ENCODE results near the gene SLC11A1. TPM values are rescaled to one million over a fixed set of nuclear protein-coding genes. Genes with fewer than 3 reads are reported as not detected.

The SLC11A1 gene
- total RNA-seq, 4 donors from 2014 or later = 0.26 to 14.0 (median 4.2) TPM

DNA sequence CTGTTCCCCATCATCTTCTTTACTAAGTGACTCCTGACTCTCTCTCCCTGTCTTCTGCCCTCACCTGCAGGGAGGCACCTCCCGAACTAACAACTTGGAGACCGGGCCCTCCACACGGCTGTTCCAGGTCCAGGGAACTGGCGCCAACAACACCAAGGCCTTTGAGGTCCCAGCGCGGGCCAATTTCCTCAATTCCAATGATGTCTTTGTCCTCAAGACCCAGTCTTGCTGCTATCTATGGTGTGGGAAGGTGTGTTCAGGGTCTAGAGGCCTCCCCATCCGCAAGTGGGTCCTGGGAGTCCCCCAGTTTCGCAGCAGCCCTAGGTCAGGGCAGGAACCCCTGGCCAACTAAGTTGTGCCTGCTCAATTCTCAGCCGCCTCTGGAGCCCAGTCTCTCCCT is 52.4 kb downstream of the SLC11A1 start:
- intact Hi-C loops (cut with DNase I; ENCODE audit: low total_unique reads) = no loop called here
- H3K27me3 ChIP-seq = no peaks in the 10 kb centered on the region
- H3K4me3 ChIP-seq = no peak overlapping the region
- TF ChIP-seq, protein P1, sequence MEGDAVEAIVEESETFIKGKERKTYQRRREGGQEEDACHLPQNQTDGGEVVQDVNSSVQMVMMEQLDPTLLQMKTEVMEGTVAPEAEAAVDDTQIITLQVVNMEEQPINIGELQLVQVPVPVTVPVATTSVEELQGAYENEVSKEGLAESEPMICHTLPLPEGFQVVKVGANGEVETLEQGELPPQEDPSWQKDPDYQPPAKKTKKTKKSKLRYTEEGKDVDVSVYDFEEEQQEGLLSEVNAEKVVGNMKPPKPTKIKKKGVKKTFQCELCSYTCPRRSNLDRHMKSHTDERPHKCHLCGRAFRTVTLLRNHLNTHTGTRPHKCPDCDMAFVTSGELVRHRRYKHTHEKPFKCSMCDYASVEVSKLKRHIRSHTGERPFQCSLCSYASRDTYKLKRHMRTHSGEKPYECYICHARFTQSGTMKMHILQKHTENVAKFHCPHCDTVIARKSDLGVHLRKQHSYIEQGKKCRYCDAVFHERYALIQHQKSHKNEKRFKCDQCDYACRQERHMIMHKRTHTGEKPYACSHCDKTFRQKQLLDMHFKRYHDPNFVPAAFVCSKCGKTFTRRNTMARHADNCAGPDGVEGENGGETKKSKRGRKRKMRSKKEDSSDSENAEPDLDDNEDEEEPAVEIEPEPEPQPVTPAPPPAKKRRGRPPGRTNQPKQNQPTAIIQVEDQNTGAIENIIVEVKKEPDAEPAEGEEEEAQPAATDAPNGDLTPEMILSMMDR (IDR thresholded peaks at IDR 0.05) = no peak
- TF ChIP-seq POLR2A (IDR thresholded peaks at IDR 0.05) = no peak
- H3K27ac ChIP-seq = no peak overlapping the region
- DNase-seq = no peak
- H3K4me1 ChIP-seq = no peaks in the 10 kb centered on the region
- H3K9me3 ChIP-seq = no peaks in the 10 kb centered on the region
- no peaks in the 10 kb centered on the region for H3K36me3 ChIP-seq

DNA sequence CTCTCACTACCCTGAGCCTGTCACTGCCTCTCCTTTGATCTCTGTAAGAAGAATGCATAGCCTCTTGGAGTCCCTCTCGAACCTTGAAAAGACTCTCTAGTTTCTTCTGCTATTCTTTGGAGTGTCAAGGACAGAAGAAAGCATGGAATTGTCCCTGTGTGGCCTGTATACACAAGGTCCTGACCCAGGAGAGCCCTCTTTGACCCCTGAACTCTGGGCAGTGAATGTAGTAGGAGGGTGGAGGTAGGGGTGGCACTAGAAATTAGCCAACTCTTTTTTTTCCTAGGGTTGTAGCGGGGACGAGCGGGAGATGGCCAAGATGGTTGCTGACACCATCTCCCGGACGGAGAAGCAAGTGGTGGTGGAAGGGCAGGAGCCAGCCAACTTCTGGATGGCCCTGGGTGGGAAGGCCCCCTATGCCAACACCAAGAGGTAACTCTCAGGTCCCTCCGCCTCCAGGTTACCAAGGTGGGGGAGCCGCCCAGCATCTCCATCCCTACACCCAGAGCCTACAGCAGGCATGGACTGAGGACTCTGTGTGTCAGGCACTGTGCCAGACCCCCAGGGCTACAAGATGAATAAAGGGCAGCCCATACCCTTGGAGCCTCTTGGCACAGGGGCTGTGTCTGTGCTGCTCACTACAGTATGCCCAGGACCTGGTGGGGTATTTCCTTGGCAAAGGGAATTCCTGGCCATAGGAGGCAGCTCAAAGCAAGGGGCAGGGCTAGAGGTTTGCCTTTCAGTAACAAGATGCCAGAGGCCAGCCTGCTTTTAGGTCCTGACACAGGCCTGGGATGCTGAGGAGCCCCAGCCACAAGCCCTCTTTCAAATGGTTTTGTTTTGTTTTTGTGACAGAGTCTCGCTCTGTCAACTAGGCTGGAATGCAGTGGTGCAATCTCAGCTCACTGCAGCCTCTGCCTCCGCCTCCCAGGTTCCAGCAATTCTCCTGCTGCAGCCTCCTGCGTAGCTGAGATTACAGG is 53.2 kb downstream of the SLC11A1 start:
- TF ChIP-seq, protein P1 (IDR thresholded peaks at IDR 0.05) = no peak
- TF ChIP-seq POLR2A (IDR thresholded peaks at IDR 0.05) = no peak
- Histone ChIP-seq H3K27me3 (no peaks in the 10 kb centered on the region), H3K9me3 (no peaks in the 10 kb centered on the region), H3K36me3 (no peaks in the 10 kb centered on the region), H3K4me3 (no peak overlapping the region), H3K4me1 (no peaks in the 10 kb centered on the region), H3K27ac (no peak overlapping the region)
- DNase-seq = no peak
- intact Hi-C loops (cut with DNase I; ENCODE audit: low total_unique reads) = no loop called here

DNA sequence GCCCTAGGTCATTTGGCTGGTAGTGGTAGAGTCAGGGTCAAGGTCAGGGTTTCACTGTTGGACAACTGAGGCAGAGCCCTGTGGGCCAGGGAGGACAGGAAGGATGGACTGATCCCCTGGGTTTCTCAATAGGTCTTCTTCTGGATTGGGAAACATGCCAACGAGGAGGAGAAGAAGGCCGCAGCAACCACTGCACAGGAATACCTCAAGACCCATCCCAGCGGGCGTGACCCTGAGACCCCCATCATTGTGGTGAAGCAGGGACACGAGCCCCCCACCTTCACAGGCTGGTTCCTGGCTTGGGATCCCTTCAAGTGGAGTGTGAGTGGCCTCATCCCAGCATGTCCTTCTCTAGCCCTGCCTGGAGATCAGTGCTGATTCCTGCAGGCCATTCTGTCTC is 54.9 kb downstream of the SLC11A1 start:
- no peak overlapping the region for H3K27ac ChIP-seq

DNA sequence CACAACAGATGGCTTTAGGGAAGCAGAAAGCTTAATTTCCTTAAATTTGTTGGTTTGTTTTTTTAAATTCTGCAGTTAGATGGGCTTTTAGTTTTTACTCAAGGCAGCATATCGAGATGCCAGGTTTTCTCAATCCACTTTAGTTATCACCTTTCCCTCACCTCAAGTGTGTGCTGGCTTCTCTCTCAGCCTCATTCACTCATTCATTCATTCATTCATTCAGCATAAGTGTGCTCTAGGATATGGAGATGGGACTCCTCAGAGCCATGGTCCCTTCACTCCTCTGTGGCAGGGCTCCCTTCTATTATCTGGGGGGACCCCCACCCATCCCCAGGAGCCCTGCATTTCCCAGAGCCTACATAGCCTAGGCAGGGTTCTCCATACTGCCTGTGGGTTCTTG is 55.9 kb downstream of the SLC11A1 start:
- TF ChIP-seq, protein P1 (IDR thresholded peaks at IDR 0.05) = no peak
- no peak for TF ChIP-seq POLR2A (IDR thresholded peaks at IDR 0.05)
- H3K9me3 ChIP-seq = no peaks in the 10 kb centered on the region
- DNase-seq = no peak
- no peak overlapping the region for H3K4me3 ChIP-seq
- no peaks in the 10 kb centered on the region for H3K27me3 ChIP-seq
- H3K27ac ChIP-seq = no peak overlapping the region
- H3K4me1 ChIP-seq = no peaks in the 10 kb centered on the region
- intact Hi-C loops (cut with DNase I; ENCODE audit: low total_unique reads) = no loop called here
- H3K36me3 ChIP-seq = no peaks in the 10 kb centered on the region

More for the DNA sequence above, 54.9 kb downstream of the SLC11A1 start:
- DNase-seq = no peak
- H3K4me3 ChIP-seq = no peak overlapping the region
- H3K36me3 ChIP-seq = no peaks in the 10 kb centered on the region
- no peaks in the 10 kb centered on the region for H3K27me3 ChIP-seq
- H3K9me3 ChIP-seq = no peaks in the 10 kb centered on the region
- no peaks in the 10 kb centered on the region for H3K4me1 ChIP-seq
- TF ChIP-seq, protein P1 (IDR thresholded peaks at IDR 0.05) = no peak
- no peak for TF ChIP-seq POLR2A (IDR thresholded peaks at IDR 0.05)
- intact Hi-C loops (cut with DNase I; ENCODE audit: low total_unique reads) = no loop called here

DNA sequence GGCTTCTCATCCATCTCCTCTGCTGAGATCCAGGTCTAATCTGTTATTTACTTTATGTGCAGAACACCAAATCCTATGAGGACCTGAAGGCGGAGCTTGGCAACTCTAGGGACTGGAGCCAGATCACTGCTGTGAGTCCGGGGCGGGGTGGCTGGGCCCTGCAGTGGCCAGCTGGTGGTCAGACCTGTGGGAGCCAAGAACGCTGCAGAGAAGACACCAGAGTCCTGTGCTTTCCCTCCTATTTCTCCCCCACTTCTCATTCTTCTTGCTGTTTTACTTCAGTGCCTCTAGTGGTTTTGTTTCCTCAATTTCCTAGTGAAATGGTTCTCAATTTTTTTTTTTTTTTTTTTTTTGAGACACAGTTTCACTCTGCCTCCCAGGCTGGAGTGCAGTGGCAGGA is 56.5 kb downstream of the SLC11A1 start:
- DNase-seq = no peak
- Histone ChIP-seq H3K36me3 (no peaks in the 10 kb centered on the region), H3K4me3 (no peak overlapping the region), H3K4me1 (no peaks in the 10 kb centered on the region), H3K27me3 (no peaks in the 10 kb centered on the region), H3K9me3 (no peaks in the 10 kb centered on the region), H3K27ac (no peak overlapping the region)
- no peak for TF ChIP-seq POLR2A (IDR thresholded peaks at IDR 0.05)
- TF ChIP-seq, protein P1 (IDR thresholded peaks at IDR 0.05) = no peak
- intact Hi-C loops (cut with DNase I; ENCODE audit: low total_unique reads) = no loop called here
